CD4-positive, alpha-beta memory T cell (primary cell): Measurements from ENCODE around the gene SEC24D. TPM values are rescaled to one million over a fixed set of nuclear protein-coding genes. Genes with fewer than 3 reads are reported as not detected.

ENCODE experiments used
- CTCF ChIA-PET: fragments of 350-600 bp; sonication (Branson Sonifier 250); formaldehyde crosslinking; loops from one replicate; lab custom pipeline; 2021; ENCODE audit warnings: inconsistent platforms; ENCODE audit not compliant: partially characterized antibody; lab: Charles Lee
- POLR2A ChIA-PET: fragments of 350-600 bp; sonication (Branson Sonifier 250); formaldehyde crosslinking; loops from one replicate; lab custom pipeline; 2021; ENCODE audit not compliant: partially characterized antibody; lab: Charles Lee
- DNase-seq, 5 donors: peaks; one replicate each; pipeline versions ENCODE4 v3.0.0 to v3.0.0-alpha.2; 2020 to 2022; ENCODE audit warnings: mixed read lengths in 1 of 5
- H3K27ac ChIP-seq: one replicate; pipeline ENCODE4 v1.7.0; 2013; ENCODE audit warnings: low read depth, low read length
- H3K27me3 ChIP-seq: 2 replicates; pipeline ENCODE4 v1.7.0; 2013; ENCODE audit warnings: mild to moderate bottlenecking, low read length, moderate library complexity; ENCODE audit not compliant: insufficient read depth
- H3K36me3 ChIP-seq: 2 replicates; pipeline ENCODE4 v1.7.0; 2013; ENCODE audit warnings: mild to moderate bottlenecking, low read length, moderate library complexity; ENCODE audit not compliant: insufficient read depth
- H3K4me1 ChIP-seq: 2 replicates; pipeline ENCODE4 v1.7.0; 2013; ENCODE audit warnings: mild to moderate bottlenecking, low read length, moderate library complexity; ENCODE audit not compliant: insufficient read depth
- H3K4me3 ChIP-seq, 2 donors: one replicate each; pipeline ENCODE4 v1.7.0; 2013; ENCODE audit warnings: low read length in 2 of 2, mild to moderate bottlenecking in 1 of 2
- H3K9me3 ChIP-seq, 2 donors: one replicate each; pipeline ENCODE4 v1.7.0; 2013; ENCODE audit warnings: low read length in 2 of 2, control low read depth in 1 of 2; ENCODE audit not compliant: control insufficient read depth in 1 of 2
- H3K27ac Mint-ChIP-seq, 7 donors: one replicate each; pipeline ENCODE4 v1.8.0; 2020 to 2021; ENCODE audit warnings: mixed read lengths in 7 of 7, mild to moderate bottlenecking in 6 of 7, inconsistent platforms in 3 of 7, moderate library complexity in 3 of 7
- H3K27me3 Mint-ChIP-seq, 2 donors: one replicate each; pipeline ENCODE4 v1.8.0; 2020 to 2021; ENCODE audit warnings: mixed read lengths in 2 of 2
- H3K36me3 Mint-ChIP-seq, 2 donors: one replicate each; pipeline ENCODE4 v1.8.0; 2020 to 2021; ENCODE audit warnings: mixed read lengths in 2 of 2, inconsistent platforms in 1 of 2, mild to moderate bottlenecking in 1 of 2
- H3K4me1 Mint-ChIP-seq, 4 donors: one replicate each; pipeline ENCODE4 v1.8.0; 2020 to 2021; ENCODE audit warnings: mixed read lengths in 4 of 4, mild to moderate bottlenecking in 1 of 4
- H3K4me3 Mint-ChIP-seq, 8 donors: one replicate each; pipeline ENCODE4 v1.8.0; 2020 to 2021; ENCODE audit warnings: mixed read lengths in 8 of 8, mild to moderate bottlenecking in 7 of 8, moderate library complexity in 6 of 8, inconsistent platforms in 3 of 8
- H3K9me3 Mint-ChIP-seq, 8 donors: one replicate each; pipeline ENCODE4 v1.8.0; 2020 to 2021; ENCODE audit warnings: mixed read lengths in 8 of 8, mild to moderate bottlenecking in 5 of 8, inconsistent platforms in 3 of 8, moderate library complexity in 1 of 8
- intact Hi-C: fragments of 100-400 bp; cut with micrococcal nuclease; formaldehyde crosslinking; loops from one replicate; pipeline ENCODE4 v1.15.1; 2023
- polyA plus RNA-seq, 2 donors: library from polyadenylated mRNA; unstranded; fragments of 300-500 nt; fragmentation: Illumina TruSeq; gene quantifications; one replicate each; pipeline ENCODE4 v1.2.3, GENCODE V29; 2021
- total RNA-seq, 2 experiments: library from RNA; stranded (reverse); gene quantifications; one replicate each; pipeline ENCODE4 v1.2.3, GENCODE V29; 2021

The SEC24D gene
- total and polyA plus RNA-seq, 4 experiments from 2014 or later = 16.1 to 36.8 (median 30.2) TPM

GRCh38 chr4:118845552-118846050 is 9.7 kb upstream of the SEC24D start:
- ChIA-PET POLR2A (no interaction called here), CTCF (no interaction called here)
- Histone ChIP-seq H3K27ac (no peak overlapping the region), H3K4me3 (no peak overlapping the region), H3K27me3 (no peaks in the 10 kb centered on the region), H3K4me1 (peaks cover 5% of the 10 kb centered on the region), H3K9me3 (no peaks in the 10 kb centered on the region), H3K36me3 (no peaks in the 10 kb centered on the region)
- peaks cover 1 to 4% of the 10 kb centered on the region in 2 donors for H3K36me3 Mint-ChIP-seq
- peaks cover 2 to 6% of the 10 kb centered on the region in 2 donors for H3K27me3 Mint-ChIP-seq
- no peak for DNase-seq
- H3K4me1 Mint-ChIP-seq = peaks cover 7 to 9% (median 8%) of the 10 kb centered on the region in 4 donors
- intact Hi-C loops = no loop called here
- H3K9me3 Mint-ChIP-seq = peaks cover 0 to 1% (median 0%) of the 10 kb centered on the region in 8 donors
- no peak overlapping the region for H3K27ac Mint-ChIP-seq
- no peak overlapping the region for H3K4me3 Mint-ChIP-seq

GRCh38 chr4:118843237-118843636 is 7.3 kb upstream of the SEC24D start:
- no peaks in the 10 kb centered on the region for H3K9me3 Mint-ChIP-seq
- Histone ChIP-seq H3K4me1 (no peaks in the 10 kb centered on the region), H3K4me3 (no peak overlapping the region), H3K36me3 (no peaks in the 10 kb centered on the region), H3K9me3 (no peaks in the 10 kb centered on the region), H3K27ac (no peak overlapping the region), H3K27me3 (no peaks in the 10 kb centered on the region)
- no peak overlapping the region for H3K27ac Mint-ChIP-seq
- no peaks in the 10 kb centered on the region for H3K36me3 Mint-ChIP-seq
- no peak for DNase-seq
- POLR2A ChIA-PET = no interaction called here
- H3K27me3 Mint-ChIP-seq = peaks cover 2 to 6% of the 10 kb centered on the region in 2 donors
- H3K4me3 Mint-ChIP-seq = no peak overlapping the region
- intact Hi-C loops = no loop called here
- CTCF ChIA-PET = interaction anchor here (1.2 kb wide), 1 partner anchor 22 kb away, joined by 3 read pairs; no protein-coding TSS in a partner anchor
- no peaks in the 10 kb centered on the region for H3K4me1 Mint-ChIP-seq

GRCh38 chr4:118842055-118842454 is 6.1 kb upstream of the SEC24D start:
- Mint-ChIP-seq H3K4me3 (no peak overlapping the region), H3K9me3 (no peaks in the 10 kb centered on the region), H3K4me1 (no peaks in the 10 kb centered on the region), H3K27me3 (peaks cover 0 to 4% of the 10 kb centered on the region in 2 donors), H3K27ac (no peak overlapping the region), H3K36me3 (no peaks in the 10 kb centered on the region)
- no peak for DNase-seq
- Histone ChIP-seq H3K4me1 (no peaks in the 10 kb centered on the region), H3K9me3 (no peaks in the 10 kb centered on the region), H3K27ac (no peak overlapping the region), H3K36me3 (no peaks in the 10 kb centered on the region), H3K4me3 (no peak overlapping the region), H3K27me3 (no peaks in the 10 kb centered on the region)
- ChIA-PET CTCF (no interaction called here), POLR2A (no interaction called here)
- intact Hi-C loops = no loop called here

GRCh38 chr4:118839221-118839927 is 3.4 kb upstream of the SEC24D start:
- POLR2A ChIA-PET = interaction anchor here (1.5 kb wide), 1 partner anchor 10 kb away, joined by 3 read pairs; no protein-coding TSS in a partner anchor
- Mint-ChIP-seq H3K27me3 (peaks cover 0 to 3% of the 10 kb centered on the region in 2 donors), H3K4me1 (peaks cover 9 to 19% (median 13%) of the 10 kb centered on the region in 4 donors), H3K9me3 (no peaks in the 10 kb centered on the region), H3K27ac (no peak overlapping the region), H3K36me3 (peaks cover 0 to 11% of the 10 kb centered on the region in 2 donors), H3K4me3 (no peak overlapping the region)
- H3K36me3 ChIP-seq = no peaks in the 10 kb centered on the region
- no peak overlapping the region for H3K4me3 ChIP-seq
- H3K9me3 ChIP-seq = no peaks in the 10 kb centered on the region
- H3K27me3 ChIP-seq = no peaks in the 10 kb centered on the region
- peaks cover 11% of the 10 kb centered on the region for H3K4me1 ChIP-seq
- H3K27ac ChIP-seq = no peak overlapping the region
- CTCF ChIA-PET = interaction anchor here (1.0 to 2.8 kb wide), 2 partner anchors 20 to 25 kb away, joined by 3 to 14 read pairs; no protein-coding TSS in a partner anchor
- intact Hi-C loops = loop anchor here (5.0 to 10.0 kb wide), 3 partner anchors 155 to 615 kb away; partner anchors contain the start of genes METTL14 and USP53
- DNase-seq = no peak

- Histone ChIP-seq H3K27ac (peak overlapping the region; percentile 77), H3K9me3 (no peaks in the 10 kb centered on the region), H3K4me1 (peaks cover 23% of the 10 kb centered on the region), H3K27me3 (no peaks in the 10 kb centered on the region), H3K4me3 (no peak overlapping the region), H3K36me3 (peaks cover 6% of the 10 kb centered on the region)
- ChIA-PET CTCF (interaction anchor here (1.0 to 2.8 kb wide), 2 partner anchors 8 to 27 kb away, joined by 3 to 14 read pairs; no protein-coding TSS in a partner anchor), POLR2A (interaction anchor here (1.0 to 1.4 kb wide), 2 partner anchors 20 to 376 kb away, joined by 3 to 5 read pairs; partner anchors contain the start of gene USP53)
- Mint-ChIP-seq H3K4me1 (peaks cover 18 to 34% (median 25%) of the 10 kb centered on the region in 4 donors), H3K36me3 (peaks cover 8 to 23% of the 10 kb centered on the region in 2 donors), H3K27me3 (no peaks in the 10 kb centered on the region), H3K9me3 (peaks cover 0 to 2% (median 0%) of the 10 kb centered on the region in 8 donors), H3K27ac (peak overlapping the region in 3 of 7 donors; percentile 18 to 100 (median 99)), H3K4me3 (peak overlapping the region in 5 of 8 donors; percentile 99 to 100 (median 100))
- no peak for DNase-seq
- intact Hi-C loops = loop anchor here (5.0 to 10.0 kb wide), 3 partner anchors 152 to 618 kb away; partner anchors contain the start of genes METTL14 and USP53
These were observed 1.2 kb upstream of the SEC24D start for GRCh38 chr4:118837121-118837507.

GRCh38 chr4:118836301-118837120 is 585 bp upstream of the SEC24D start:
- no peaks in the 10 kb centered on the region for H3K27me3 Mint-ChIP-seq
- H3K27me3 ChIP-seq = no peaks in the 10 kb centered on the region
- intact Hi-C loops = loop anchor here (5.0 to 10.0 kb wide), 3 partner anchors 152 to 618 kb away; partner anchors contain the start of genes METTL14 and USP53
- H3K9me3 ChIP-seq = no peaks in the 10 kb centered on the region
- peaks cover 7% of the 10 kb centered on the region for H3K36me3 ChIP-seq
- peak overlapping the region; percentile 99 to 100 (median 100) for H3K4me3 Mint-ChIP-seq
- H3K27ac Mint-ChIP-seq = peak overlapping the region; percentile 95 to 100 (median 99)
- H3K4me3 ChIP-seq = peak overlapping the region; percentile 71 to 84
- ChIA-PET CTCF (interaction anchor here (1.0 to 2.0 kb wide), 2 partner anchors 28 to 54 kb away, joined by 5 read pairs; no protein-coding TSS in a partner anchor), POLR2A (interaction anchor here (1.3 to 2.3 kb wide), 3 partner anchors 10 to 376 kb away, joined by 5 to 27 read pairs (median 6); partner anchors contain the start of gene USP53)
- peaks cover 19 to 34% (median 28%) of the 10 kb centered on the region in 4 donors for H3K4me1 Mint-ChIP-seq
- peaks cover 0 to 2% (median 0%) of the 10 kb centered on the region in 8 donors for H3K9me3 Mint-ChIP-seq
- peak; percentile 4 to 87 (median 65) for DNase-seq
- H3K4me1 ChIP-seq = peaks cover 23% of the 10 kb centered on the region
- H3K36me3 Mint-ChIP-seq = peaks cover 14 to 28% of the 10 kb centered on the region in 2 donors
- H3K27ac ChIP-seq = peak overlapping the region; percentile 77
